Uterus (tissue), 2 donors: ENCODE data around the gene ESPN.

Experiments
- POLR2A ChIP-seq, 2 donors: fragments of 450-650 bp; IDR thresholded peaks; one replicate each; pipeline ENCODE4 v1.6.1; 2016; ENCODE audit warnings: antibody characterized with exemption in 2 of 2, mild to moderate bottlenecking in 1 of 2, moderate library complexity in 1 of 2
- TF ChIP-seq, protein P1 (sequence below), 4 experiments: fragments of 200-600 bp in 2 of 4; fragments of 450-650 bp in 2 of 4; sonication (generic) in 2 of 4; IDR thresholded peaks; one replicate each; pipeline ENCODE4 v1.5.1; 2016 to 2019; ENCODE audit warnings: antibody characterized with exemption in 4 of 4, mild to moderate bottlenecking in 2 of 4, moderate library complexity in 1 of 4

DNA sequence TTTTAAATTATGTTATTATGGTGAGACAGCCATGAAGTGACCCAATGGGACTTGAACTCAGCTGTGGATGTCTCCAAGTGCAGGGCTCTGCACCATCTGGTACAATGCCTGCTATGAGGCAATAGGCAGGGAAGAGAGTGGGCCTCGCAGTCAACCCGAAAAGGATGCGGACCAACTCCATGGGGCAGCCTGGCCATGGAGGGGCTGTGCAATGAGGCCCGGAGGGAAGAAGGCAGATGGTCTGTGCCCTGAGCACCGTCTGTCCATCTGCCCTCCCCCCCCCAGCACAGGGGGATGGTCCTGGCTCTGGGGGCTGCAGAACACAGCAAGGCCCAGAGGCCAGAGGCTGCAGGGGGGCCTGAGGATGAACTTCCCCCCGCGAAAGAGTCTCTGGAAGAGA lies 17.0 kb downstream of the ESPN start:
- TF ChIP-seq, protein P1, sequence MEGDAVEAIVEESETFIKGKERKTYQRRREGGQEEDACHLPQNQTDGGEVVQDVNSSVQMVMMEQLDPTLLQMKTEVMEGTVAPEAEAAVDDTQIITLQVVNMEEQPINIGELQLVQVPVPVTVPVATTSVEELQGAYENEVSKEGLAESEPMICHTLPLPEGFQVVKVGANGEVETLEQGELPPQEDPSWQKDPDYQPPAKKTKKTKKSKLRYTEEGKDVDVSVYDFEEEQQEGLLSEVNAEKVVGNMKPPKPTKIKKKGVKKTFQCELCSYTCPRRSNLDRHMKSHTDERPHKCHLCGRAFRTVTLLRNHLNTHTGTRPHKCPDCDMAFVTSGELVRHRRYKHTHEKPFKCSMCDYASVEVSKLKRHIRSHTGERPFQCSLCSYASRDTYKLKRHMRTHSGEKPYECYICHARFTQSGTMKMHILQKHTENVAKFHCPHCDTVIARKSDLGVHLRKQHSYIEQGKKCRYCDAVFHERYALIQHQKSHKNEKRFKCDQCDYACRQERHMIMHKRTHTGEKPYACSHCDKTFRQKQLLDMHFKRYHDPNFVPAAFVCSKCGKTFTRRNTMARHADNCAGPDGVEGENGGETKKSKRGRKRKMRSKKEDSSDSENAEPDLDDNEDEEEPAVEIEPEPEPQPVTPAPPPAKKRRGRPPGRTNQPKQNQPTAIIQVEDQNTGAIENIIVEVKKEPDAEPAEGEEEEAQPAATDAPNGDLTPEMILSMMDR (IDR thresholded peaks at IDR 0.05): no peak
- TF ChIP-seq POLR2A (IDR thresholded peaks at IDR 0.05): no peak
